Measurements from ENCODE around the gene HEXIM2.
"Not testable (repeated sequence)": the region's sequence is repeated elsewhere in the genome, so short reads cannot be mapped to it uniquely, and the experiment has no call there.

Gene HEXIM2

GRCh38 chr17:45161288-45162024 is at the start of gene HEXIM2:
Gene HEXIM2 (plus strand): TSS chr17:45161875. CDS start chr17:45162794, 919 bp downstream.
- DNase-seq, result peak; percentile 100

GRCh38 chr17:45112559-45113423 is 48.9 kb upstream of the HEXIM2 start:
- no peak for DNase-seq

- DNase-seq, result no peak
Observed at GRCh38 chr17:45113424-45113754, 48.3 kb upstream of the HEXIM2 start.

GRCh38 chr17:45114117-45114932 is 47.4 kb upstream of the HEXIM2 start:
- DNase-seq, result peak; percentile 49

- no peak for DNase-seq
Observed at GRCh38 chr17:45115015-45115625, 46.6 kb upstream of the HEXIM2 start.

- DNase-seq, result no peak
Observed at GRCh38 chr17:45115871-45116270, 45.8 kb upstream of the HEXIM2 start.

GRCh38 chr17:45116434-45117016 is 45.1 kb upstream of the HEXIM2 start:
- no peak for DNase-seq

GRCh38 chr17:45117334-45117733 is 44.3 kb upstream of the HEXIM2 start:
- DNase-seq, result peak; percentile 44

GRCh38 chr17:45117848-45118646 is 43.6 kb upstream of the HEXIM2 start:
- DNase-seq, result no peak

GRCh38 chr17:45118691-45119090 is 43.0 kb upstream of the HEXIM2 start:
- no peak for DNase-seq

- DNase-seq, result no peak
Observed at GRCh38 chr17:45119964-45120363, 41.7 kb upstream of the HEXIM2 start.

GRCh38 chr17:45120558-45120957 is 41.1 kb upstream of the HEXIM2 start:
- no peak for DNase-seq

- DNase-seq, result no peak
Observed at GRCh38 chr17:45121055-45121454, 40.6 kb upstream of the HEXIM2 start.

GRCh38 chr17:45123076-45123770 is 38.5 kb upstream of the HEXIM2 start:
- DNase-seq, result no peak

GRCh38 chr17:45123930-45124796 is 37.5 kb upstream of the HEXIM2 start:
- DNase-seq, result peak; percentile 99

- DNase-seq, result not testable (repeated sequence)
Observed at GRCh38 chr17:45124797-45125122, 36.9 kb upstream of the HEXIM2 start.

GRCh38 chr17:45125509-45125908 is 36.2 kb upstream of the HEXIM2 start:
- DNase-seq, result no peak

- DNase-seq, result no peak
Observed at GRCh38 chr17:45127207-45127547, 34.5 kb upstream of the HEXIM2 start.

- no peak for DNase-seq
Observed at GRCh38 chr17:45127548-45128300, 34.0 kb upstream of the HEXIM2 start.

Data from DMS53 (cell line).